Measurements from ENCODE around the gene DHX15.

The DHX15 gene

DNA sequence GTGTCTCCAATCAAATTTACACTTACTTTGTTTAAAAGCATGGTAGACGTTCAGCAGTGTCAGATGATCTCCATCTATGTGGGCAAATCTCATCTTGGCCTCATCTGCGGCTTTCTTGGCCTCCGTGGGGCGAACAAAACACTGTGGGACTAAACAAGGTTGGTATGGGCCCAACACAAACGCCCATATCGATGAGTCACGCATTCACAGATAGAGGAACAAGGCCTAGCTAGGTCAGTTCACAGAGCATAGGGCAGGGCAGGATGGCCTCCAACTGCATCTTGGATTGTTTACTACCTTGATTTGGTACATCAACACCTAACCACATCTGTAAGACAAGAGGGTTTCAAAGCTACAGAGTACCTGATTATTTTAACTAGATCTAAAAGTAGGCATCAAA is 47.3 kb downstream of the DHX15 start:
- no peaks in the 10 kb centered on the region for H3K4me1 ChIP-seq
- no peak overlapping the region for H3K27ac ChIP-seq
- H3K27me3 ChIP-seq (ENCODE audit: control insufficient read depth, insufficient read depth, low read length): no peaks in the 10 kb centered on the region
- no peaks in the 10 kb centered on the region for H3K79me2 ChIP-seq
- H2AFZ ChIP-seq: no peak overlapping the region
- no peaks in the 10 kb centered on the region for H3K9me3 ChIP-seq (ENCODE audit: control insufficient read depth, low read length)
- no peak overlapping the region for H3K4me3 ChIP-seq (ENCODE audit: low read depth, low read length)
- H3K36me3 ChIP-seq (ENCODE audit: control insufficient read depth, insufficient read depth, low read length): no peaks in the 10 kb centered on the region
- no peak overlapping the region for H3K9ac ChIP-seq
- H3K4me2 ChIP-seq (ENCODE audit: low read length): no peak overlapping the region
- TF ChIP-seq, protein P1, sequence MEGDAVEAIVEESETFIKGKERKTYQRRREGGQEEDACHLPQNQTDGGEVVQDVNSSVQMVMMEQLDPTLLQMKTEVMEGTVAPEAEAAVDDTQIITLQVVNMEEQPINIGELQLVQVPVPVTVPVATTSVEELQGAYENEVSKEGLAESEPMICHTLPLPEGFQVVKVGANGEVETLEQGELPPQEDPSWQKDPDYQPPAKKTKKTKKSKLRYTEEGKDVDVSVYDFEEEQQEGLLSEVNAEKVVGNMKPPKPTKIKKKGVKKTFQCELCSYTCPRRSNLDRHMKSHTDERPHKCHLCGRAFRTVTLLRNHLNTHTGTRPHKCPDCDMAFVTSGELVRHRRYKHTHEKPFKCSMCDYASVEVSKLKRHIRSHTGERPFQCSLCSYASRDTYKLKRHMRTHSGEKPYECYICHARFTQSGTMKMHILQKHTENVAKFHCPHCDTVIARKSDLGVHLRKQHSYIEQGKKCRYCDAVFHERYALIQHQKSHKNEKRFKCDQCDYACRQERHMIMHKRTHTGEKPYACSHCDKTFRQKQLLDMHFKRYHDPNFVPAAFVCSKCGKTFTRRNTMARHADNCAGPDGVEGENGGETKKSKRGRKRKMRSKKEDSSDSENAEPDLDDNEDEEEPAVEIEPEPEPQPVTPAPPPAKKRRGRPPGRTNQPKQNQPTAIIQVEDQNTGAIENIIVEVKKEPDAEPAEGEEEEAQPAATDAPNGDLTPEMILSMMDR (IDR thresholded peaks at IDR 0.05): no peak

DNA sequence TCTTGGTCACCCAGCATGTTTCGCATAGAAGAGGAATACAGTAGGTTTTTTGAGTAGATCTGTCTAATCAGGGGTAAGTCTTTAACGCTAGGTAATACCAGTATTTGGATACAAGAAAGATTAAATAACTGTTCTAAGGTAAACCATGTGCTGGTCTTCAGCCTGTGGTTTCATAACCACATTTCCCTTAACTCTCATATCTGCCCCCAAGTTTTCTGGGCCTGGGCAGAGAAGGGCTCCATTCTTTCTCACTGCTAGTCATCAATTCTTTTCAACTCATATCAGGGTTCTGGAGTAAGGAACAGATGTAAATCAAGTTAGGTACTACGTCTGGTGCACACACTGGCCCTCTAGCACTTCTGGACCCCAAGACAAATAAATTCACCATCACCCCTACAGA is 49.0 kb downstream of the DHX15 start:
- H3K36me3 ChIP-seq (ENCODE audit: control insufficient read depth, insufficient read depth, low read length): no peaks in the 10 kb centered on the region
- H3K9me3 ChIP-seq (ENCODE audit: control insufficient read depth, low read length): no peaks in the 10 kb centered on the region
- H3K79me2 ChIP-seq: no peaks in the 10 kb centered on the region

DNA sequence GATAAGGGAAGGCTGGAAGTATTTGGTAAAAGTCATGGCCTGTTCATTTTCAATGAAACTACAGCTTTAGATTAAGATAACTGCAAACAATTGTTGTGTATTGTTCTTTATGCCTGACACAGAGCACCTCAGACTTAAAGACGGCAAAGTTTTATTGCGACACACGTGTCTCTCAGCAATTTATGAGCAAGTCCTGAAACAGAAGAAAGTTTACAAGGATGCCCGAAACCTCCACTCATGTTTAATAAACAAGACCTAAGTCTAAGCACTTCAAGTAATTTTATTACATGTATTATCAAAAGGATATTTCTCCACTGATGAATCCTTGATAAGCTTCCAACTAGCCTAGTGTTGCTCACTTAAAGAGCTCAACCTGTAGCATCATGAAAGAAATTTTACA is 51.0 kb downstream of the DHX15 start:
- Histone ChIP-seq H3K4me1 (no peaks in the 10 kb centered on the region), H3K36me3 (ENCODE audit: control insufficient read depth, insufficient read depth, low read length) (no peaks in the 10 kb centered on the region)

More for the DNA sequence above, 49.0 kb downstream of the DHX15 start:
- no peaks in the 10 kb centered on the region for H3K27me3 ChIP-seq (ENCODE audit: control insufficient read depth, insufficient read depth, low read length)
- H3K9ac ChIP-seq: no peak overlapping the region
- H3K4me2 ChIP-seq (ENCODE audit: low read length): no peak overlapping the region
- no peak overlapping the region for H3K4me3 ChIP-seq (ENCODE audit: low read depth, low read length)
- H3K4me1 ChIP-seq: no peaks in the 10 kb centered on the region
- no peak overlapping the region for H2AFZ ChIP-seq
- no peak overlapping the region for H3K27ac ChIP-seq
- TF ChIP-seq, protein P1 (IDR thresholded peaks at IDR 0.05): no peak

DNA sequence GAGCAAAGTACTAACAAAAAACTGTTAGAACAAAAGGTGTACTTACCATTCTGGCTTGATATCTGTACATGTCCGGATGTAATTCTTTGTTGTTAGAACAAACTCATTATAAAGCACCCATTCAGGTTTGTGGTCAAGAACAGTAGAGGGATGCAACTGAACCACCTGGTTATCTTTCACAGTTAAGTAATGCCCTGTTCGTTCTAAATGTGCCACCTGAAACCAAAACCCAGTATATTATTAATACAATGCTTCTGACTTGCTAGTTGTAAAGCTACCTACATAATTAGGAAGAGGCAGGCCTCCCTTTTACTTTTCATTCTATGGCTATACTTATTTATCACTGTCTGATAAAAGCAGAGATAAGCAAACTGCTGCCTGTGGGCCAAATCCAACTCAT is 54.8 kb downstream of the DHX15 start:
- Histone ChIP-seq H3K79me2 (no peaks in the 10 kb centered on the region), H3K4me1 (no peaks in the 10 kb centered on the region), H3K9me3 (ENCODE audit: control insufficient read depth, low read length) (no peaks in the 10 kb centered on the region), H3K9ac (no peak overlapping the region), H3K4me3 (ENCODE audit: low read depth, low read length) (no peak overlapping the region), H3K36me3 (ENCODE audit: control insufficient read depth, insufficient read depth, low read length) (no peaks in the 10 kb centered on the region), H3K27ac (no peak overlapping the region), H3K4me2 (ENCODE audit: low read length) (no peak overlapping the region), H3K27me3 (ENCODE audit: control insufficient read depth, insufficient read depth, low read length) (no peaks in the 10 kb centered on the region), H2AFZ (no peak overlapping the region)
- TF ChIP-seq, protein P1 (IDR thresholded peaks at IDR 0.05): no peak

More for the DNA sequence above, 51.0 kb downstream of the DHX15 start:
- no peaks in the 10 kb centered on the region for H3K9me3 ChIP-seq (ENCODE audit: control insufficient read depth, low read length)
- no peak overlapping the region for H2AFZ ChIP-seq
- H3K9ac ChIP-seq: no peak overlapping the region
- H3K27me3 ChIP-seq (ENCODE audit: control insufficient read depth, insufficient read depth, low read length): no peaks in the 10 kb centered on the region
- no peak overlapping the region for H3K4me3 ChIP-seq (ENCODE audit: low read depth, low read length)
- H3K79me2 ChIP-seq: no peaks in the 10 kb centered on the region
- TF ChIP-seq, protein P1 (IDR thresholded peaks at IDR 0.05): no peak
- H3K4me2 ChIP-seq (ENCODE audit: low read length): no peak overlapping the region
- H3K27ac ChIP-seq: no peak overlapping the region

DNA sequence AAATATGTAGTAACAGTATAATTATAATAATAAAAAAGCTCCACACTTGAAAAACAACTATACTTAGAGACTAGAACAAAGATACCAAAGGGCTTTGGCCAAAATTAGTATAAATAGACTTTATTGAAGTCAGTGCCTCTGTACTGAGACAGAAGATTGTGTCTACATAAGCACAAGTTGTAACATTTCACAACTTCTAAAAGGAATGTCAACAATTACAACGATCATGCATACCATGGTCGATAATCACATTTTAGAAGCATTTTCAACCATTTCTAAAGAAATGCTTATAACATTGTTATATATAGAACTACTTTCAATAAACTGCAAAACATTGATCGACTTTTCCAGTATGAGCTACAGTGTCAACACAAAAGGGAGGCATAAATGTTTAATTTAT is 57.0 kb downstream of the DHX15 start:
- Histone ChIP-seq H3K4me1 (no peaks in the 10 kb centered on the region), H3K27ac (no peak overlapping the region), H3K9ac (no peak overlapping the region), H2AFZ (no peak overlapping the region), H3K4me3 (ENCODE audit: low read depth, low read length) (no peak overlapping the region), H3K9me3 (ENCODE audit: control insufficient read depth, low read length) (no peaks in the 10 kb centered on the region), H3K79me2 (no peaks in the 10 kb centered on the region), H3K4me2 (ENCODE audit: low read length) (no peak overlapping the region), H3K27me3 (ENCODE audit: control insufficient read depth, insufficient read depth, low read length) (no peaks in the 10 kb centered on the region), H3K36me3 (ENCODE audit: control insufficient read depth, insufficient read depth, low read length) (no peaks in the 10 kb centered on the region)
- TF ChIP-seq, protein P1 (IDR thresholded peaks at IDR 0.05): no peak
